Activated CD8-positive, alpha-beta T cell treated with anti-CD3 and anti-CD28 coated beads for 36 hours (primary cell): ENCODE results near the gene CLIC5. TPM values are rescaled to one million over a fixed set of nuclear protein-coding genes. Genes with fewer than 3 reads are reported as not detected.

Source experiments
- ATAC-seq: fragments of 200-7000 bp; cut with Tn5 transposase; one replicate; pipeline ENCODE4 v1.10.0; 2021; ENCODE audit warnings: mild to moderate bottlenecking, moderate library complexity
- CTCF ChIA-PET: fragments of 350-600 bp; sonication (Branson Sonifier 250); formaldehyde crosslinking; loops from one replicate; lab custom pipeline; 2021; ENCODE audit warnings: antibody characterized with exemption; lab: Charles Lee
- POLR2A ChIA-PET: fragments of 350-600 bp; sonication (Branson Sonifier 250); formaldehyde crosslinking; loops from one replicate; lab custom pipeline; 2021; ENCODE audit warnings: antibody characterized with exemption; lab: Charles Lee
- DNase-seq: peaks from one replicate; pipeline ENCODE4 v3.0.0-alpha.2; 2020
- H3K27ac Mint-ChIP-seq: one replicate; pipeline ENCODE4 v1.8.0; 2021; ENCODE audit warnings: mild to moderate bottlenecking, mixed read lengths
- H3K27me3 Mint-ChIP-seq: one replicate; pipeline ENCODE4 v1.8.0; 2021; ENCODE audit warnings: mixed read lengths
- H3K36me3 Mint-ChIP-seq: one replicate; pipeline ENCODE4 v1.8.0; 2021; ENCODE audit warnings: low read depth, mixed read lengths
- H3K4me1 Mint-ChIP-seq: one replicate; pipeline ENCODE4 v1.8.0; 2021; ENCODE audit warnings: low read depth, mixed read lengths
- H3K4me3 Mint-ChIP-seq: one replicate; pipeline ENCODE4 v1.8.0; 2021; ENCODE audit warnings: mild to moderate bottlenecking, moderate library complexity, mixed read lengths
- H3K9me3 Mint-ChIP-seq: one replicate; pipeline ENCODE4 v1.8.0; 2021; ENCODE audit warnings: mixed read lengths
- CTCF ChIP-seq: fragments of 200-600 bp; IDR thresholded peaks from one replicate; pipeline ENCODE4 v1.8.0; 2022; ENCODE audit warnings: antibody characterized with exemption, mild to moderate bottlenecking
- intact Hi-C: fragments of 100-400 bp; cut with micrococcal nuclease; formaldehyde crosslinking; loops from one replicate; pipeline ENCODE4 v1.10.0; 2022
- total RNA-seq, 2 experiments: library from RNA; stranded (reverse); gene quantifications; one replicate each; pipeline ENCODE4 v1.2.3, GENCODE V29; 2021

The CLIC5 gene
- total RNA-seq, 2 experiments from 2014 or later: 1.1 TPM

- no peak overlapping the region for H3K27ac Mint-ChIP-seq
- CTCF ChIA-PET: no interaction called here
- ATAC-seq (no peak), DNase-seq (no peak)
- peaks cover 25% of the 10 kb centered on the region for H3K27me3 Mint-ChIP-seq
- intact Hi-C loops: no loop called here
- H3K4me1 Mint-ChIP-seq: peaks cover 2% of the 10 kb centered on the region
- POLR2A ChIA-PET: no interaction called here
- no peak for TF ChIP-seq CTCF
- H3K9me3 Mint-ChIP-seq: no peaks in the 10 kb centered on the region
- H3K4me3 Mint-ChIP-seq: no peak overlapping the region
- no peaks in the 10 kb centered on the region for H3K36me3 Mint-ChIP-seq
These were observed 43.3 kb upstream of the CLIC5 start for GRCh38 chr6:46058951-46059350.

- ChIA-PET POLR2A (no interaction called here), CTCF (no interaction called here)
- peaks cover 21% of the 10 kb centered on the region for H3K27me3 Mint-ChIP-seq
- peaks cover 12% of the 10 kb centered on the region for H3K4me1 Mint-ChIP-seq
- ATAC-seq: no peak
- no peak overlapping the region for H3K4me3 Mint-ChIP-seq
- H3K36me3 Mint-ChIP-seq: no peaks in the 10 kb centered on the region
- H3K27ac Mint-ChIP-seq: no peak overlapping the region
- TF ChIP-seq CTCF: no peak
- H3K9me3 Mint-ChIP-seq: no peaks in the 10 kb centered on the region
- DNase-seq: no peak
- intact Hi-C loops: no loop called here
These were observed 42.1 kb upstream of the CLIC5 start for GRCh38 chr6:46057792-46058191.

- DNase-seq (no peak), ATAC-seq (no peak)
- H3K4me3 Mint-ChIP-seq: no peak overlapping the region
- POLR2A ChIA-PET: no interaction called here
- peaks cover 21% of the 10 kb centered on the region for H3K27me3 Mint-ChIP-seq
- H3K4me1 Mint-ChIP-seq: peaks cover 16% of the 10 kb centered on the region
- CTCF ChIA-PET: no interaction called here
- intact Hi-C loops: no loop called here
- H3K27ac Mint-ChIP-seq: no peak overlapping the region
- no peaks in the 10 kb centered on the region for H3K36me3 Mint-ChIP-seq
- no peaks in the 10 kb centered on the region for H3K9me3 Mint-ChIP-seq
- no peak for TF ChIP-seq CTCF
These were observed 41.4 kb upstream of the CLIC5 start for GRCh38 chr6:46056906-46057529.

- peaks cover 18% of the 10 kb centered on the region for H3K4me1 Mint-ChIP-seq
- no peak for ATAC-seq
- CTCF ChIA-PET: interaction anchor here (1.3 to 1.9 kb wide), 2 partner anchors 11 to 124 kb away, joined by 4 to 5 read pairs; no protein-coding TSS in a partner anchor
These were observed 38.9 kb upstream of the CLIC5 start for GRCh38 chr6:46054516-46054915.

More at GRCh38 chr6:46054516-46054915, 38.9 kb upstream of the CLIC5 start:
- Mint-ChIP-seq H3K9me3 (no peaks in the 10 kb centered on the region), H3K4me3 (no peak overlapping the region), H3K36me3 (no peaks in the 10 kb centered on the region), H3K27me3 (peaks cover 21% of the 10 kb centered on the region), H3K27ac (no peak overlapping the region)
- DNase-seq: no peak
- TF ChIP-seq CTCF: no peak
- POLR2A ChIA-PET: no interaction called here
- intact Hi-C loops: no loop called here
